Measurements from ENCODE around the gene WDR7. TPM values are rescaled to one million over a fixed set of nuclear protein-coding genes. Genes with fewer than 3 reads are reported as not detected.

Gene WDR7
- total and polyA plus RNA-seq, 2 experiments from 2014 or later: 7.0 to 14.8 TPM

DNA sequence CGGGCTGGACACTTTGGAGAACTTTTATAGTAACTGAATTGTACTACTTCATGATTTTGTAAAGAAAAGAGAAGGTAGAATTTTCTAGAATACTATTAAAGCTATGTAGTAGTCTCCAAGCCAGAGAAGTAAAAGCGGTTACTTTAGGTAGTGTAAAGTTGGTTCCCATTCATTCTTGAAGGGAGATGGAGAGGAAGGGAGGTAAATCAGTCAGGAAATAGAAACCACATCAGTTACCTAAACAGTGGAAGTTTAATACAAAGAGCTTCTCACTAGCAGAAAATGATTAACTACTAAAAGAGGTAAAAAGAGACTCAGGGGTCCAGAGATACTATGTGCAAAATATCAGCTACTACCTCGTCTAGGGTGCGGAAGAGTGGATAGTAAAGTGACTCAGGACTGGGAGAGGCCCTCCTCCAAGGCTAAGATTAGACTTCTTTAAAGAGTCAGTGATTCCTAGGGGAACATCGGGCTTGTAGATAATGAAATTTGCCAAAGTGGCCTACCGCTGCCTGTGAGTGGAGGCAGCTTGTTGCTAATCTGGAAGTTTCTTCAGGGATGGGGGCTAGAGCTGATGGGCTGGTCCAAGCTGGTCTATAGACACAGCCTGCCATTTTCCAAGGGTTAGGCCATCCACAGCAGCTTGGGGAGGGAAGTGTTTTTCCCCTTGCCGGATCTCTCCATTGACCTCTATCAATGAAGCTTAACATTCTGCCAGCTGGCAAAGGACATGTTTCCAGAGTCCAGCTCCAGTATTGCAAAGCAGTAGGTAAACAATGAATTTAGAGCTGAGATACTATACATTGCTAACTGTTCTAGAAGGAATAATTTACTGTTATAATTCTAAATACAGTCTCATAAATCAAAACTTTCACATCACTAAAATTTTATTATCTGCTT is 249.3 kb downstream of the WDR7 start (continued):
- TF ChIP-seq, protein P1, sequence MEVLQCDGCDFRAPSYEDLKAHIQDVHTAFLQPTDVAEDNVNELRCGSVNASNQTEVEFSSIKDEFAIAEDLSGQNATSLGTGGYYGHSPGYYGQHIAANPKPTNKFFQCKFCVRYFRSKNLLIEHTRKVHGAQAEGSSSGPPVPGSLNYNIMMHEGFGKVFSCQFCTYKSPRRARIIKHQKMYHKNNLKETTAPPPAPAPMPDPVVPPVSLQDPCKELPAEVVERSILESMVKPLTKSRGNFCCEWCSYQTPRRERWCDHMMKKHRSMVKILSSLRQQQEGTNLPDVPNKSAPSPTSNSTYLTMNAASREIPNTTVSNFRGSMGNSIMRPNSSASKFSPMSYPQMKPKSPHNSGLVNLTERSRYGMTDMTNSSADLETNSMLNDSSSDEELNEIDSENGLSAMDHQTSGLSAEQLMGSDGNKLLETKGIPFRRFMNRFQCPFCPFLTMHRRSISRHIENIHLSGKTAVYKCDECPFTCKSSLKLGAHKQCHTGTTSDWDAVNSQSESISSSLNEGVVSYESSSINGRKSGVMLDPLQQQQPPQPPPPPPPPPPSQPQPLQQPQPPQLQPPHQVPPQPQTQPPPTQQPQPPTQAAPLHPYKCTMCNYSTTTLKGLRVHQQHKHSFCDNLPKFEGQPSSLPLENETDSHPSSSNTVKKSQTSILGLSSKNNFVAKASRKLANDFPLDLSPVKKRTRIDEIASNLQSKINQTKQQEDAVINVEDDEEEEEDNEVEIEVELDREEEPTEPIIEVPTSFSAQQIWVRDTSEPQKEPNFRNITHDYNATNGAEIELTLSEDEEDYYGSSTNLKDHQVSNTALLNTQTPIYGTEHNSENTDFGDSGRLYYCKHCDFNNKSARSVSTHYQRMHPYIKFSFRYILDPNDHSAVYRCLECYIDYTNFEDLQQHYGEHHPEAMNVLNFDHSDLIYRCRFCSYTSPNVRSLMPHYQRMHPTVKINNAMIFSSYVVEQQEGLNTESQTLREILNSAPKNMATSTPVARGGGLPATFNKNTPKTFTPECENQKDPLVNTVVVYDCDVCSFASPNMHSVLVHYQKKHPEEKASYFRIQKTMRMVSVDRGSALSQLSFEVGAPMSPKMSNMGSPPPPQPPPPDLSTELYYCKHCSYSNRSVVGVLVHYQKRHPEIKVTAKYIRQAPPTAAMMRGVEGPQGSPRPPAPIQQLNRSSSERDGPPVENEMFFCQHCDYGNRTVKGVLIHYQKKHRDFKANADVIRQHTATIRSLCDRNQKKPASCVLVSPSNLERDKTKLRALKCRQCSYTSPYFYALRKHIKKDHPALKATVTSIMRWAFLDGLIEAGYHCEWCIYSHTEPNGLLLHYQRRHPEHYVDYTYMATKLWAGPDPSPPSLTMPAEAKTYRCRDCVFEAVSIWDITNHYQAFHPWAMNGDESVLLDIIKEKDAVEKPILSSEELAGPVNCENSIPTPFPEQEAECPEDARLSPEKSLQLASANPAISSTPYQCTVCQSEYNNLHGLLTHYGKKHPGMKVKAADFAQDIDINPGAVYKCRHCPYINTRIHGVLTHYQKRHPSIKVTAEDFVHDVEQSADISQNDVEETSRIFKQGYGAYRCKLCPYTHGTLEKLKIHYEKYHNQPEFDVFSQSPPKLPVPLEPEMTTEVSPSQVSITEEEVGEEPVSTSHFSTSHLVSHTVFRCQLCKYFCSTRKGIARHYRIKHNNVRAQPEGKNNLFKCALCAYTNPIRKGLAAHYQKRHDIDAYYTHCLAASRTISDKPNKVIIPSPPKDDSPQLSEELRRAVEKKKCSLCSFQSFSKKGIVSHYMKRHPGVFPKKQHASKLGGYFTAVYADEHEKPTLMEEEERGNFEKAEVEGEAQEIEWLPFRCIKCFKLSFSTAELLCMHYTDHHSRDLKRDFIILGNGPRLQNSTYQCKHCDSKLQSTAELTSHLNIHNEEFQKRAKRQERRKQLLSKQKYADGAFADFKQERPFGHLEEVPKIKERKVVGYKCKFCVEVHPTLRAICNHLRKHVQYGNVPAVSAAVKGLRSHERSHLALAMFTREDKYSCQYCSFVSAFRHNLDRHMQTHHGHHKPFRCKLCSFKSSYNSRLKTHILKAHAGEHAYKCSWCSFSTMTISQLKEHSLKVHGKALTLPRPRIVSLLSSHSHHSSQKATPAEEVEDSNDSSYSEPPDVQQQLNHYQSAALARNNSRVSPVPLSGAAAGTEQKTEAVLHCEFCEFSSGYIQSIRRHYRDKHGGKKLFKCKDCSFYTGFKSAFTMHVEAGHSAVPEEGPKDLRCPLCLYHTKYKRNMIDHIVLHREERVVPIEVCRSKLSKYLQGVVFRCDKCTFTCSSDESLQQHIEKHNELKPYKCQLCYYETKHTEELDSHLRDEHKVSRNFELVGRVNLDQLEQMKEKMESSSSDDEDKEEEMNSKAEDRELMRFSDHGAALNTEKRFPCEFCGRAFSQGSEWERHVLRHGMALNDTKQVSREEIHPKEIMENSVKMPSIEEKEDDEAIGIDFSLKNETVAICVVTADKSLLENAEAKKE (CRISPR knock-in tag; IDR thresholded peaks at IDR 0.05): no peak
- TF ChIP-seq, protein P2, sequence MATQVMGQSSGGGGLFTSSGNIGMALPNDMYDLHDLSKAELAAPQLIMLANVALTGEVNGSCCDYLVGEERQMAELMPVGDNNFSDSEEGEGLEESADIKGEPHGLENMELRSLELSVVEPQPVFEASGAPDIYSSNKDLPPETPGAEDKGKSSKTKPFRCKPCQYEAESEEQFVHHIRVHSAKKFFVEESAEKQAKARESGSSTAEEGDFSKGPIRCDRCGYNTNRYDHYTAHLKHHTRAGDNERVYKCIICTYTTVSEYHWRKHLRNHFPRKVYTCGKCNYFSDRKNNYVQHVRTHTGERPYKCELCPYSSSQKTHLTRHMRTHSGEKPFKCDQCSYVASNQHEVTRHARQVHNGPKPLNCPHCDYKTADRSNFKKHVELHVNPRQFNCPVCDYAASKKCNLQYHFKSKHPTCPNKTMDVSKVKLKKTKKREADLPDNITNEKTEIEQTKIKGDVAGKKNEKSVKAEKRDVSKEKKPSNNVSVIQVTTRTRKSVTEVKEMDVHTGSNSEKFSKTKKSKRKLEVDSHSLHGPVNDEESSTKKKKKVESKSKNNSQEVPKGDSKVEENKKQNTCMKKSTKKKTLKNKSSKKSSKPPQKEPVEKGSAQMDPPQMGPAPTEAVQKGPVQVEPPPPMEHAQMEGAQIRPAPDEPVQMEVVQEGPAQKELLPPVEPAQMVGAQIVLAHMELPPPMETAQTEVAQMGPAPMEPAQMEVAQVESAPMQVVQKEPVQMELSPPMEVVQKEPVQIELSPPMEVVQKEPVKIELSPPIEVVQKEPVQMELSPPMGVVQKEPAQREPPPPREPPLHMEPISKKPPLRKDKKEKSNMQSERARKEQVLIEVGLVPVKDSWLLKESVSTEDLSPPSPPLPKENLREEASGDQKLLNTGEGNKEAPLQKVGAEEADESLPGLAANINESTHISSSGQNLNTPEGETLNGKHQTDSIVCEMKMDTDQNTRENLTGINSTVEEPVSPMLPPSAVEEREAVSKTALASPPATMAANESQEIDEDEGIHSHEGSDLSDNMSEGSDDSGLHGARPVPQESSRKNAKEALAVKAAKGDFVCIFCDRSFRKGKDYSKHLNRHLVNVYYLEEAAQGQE (IDR thresholded peaks at IDR 0.05; ENCODE audit: unreplicated experiment): no peak

DNA sequence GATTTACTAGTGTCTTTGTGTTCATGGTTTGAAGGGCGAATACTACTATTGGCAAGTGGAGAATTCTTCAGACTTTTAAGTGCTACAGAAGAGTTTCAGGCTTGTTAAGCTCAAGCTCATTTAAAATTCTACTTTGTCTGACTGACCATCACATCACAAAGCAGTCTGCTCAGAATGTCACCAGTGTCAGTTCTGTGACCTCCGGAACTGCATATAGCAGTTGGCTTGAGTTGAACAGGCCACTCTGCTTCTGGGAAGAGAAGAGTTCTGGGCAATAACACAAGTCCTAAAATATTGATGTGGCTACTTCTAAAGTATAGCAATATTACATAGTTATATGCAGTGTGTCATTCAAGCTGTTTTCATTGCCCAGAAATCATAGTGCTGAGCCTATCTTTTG is 250.8 kb downstream of the WDR7 start:
- H3K9me3 Mint-ChIP-seq: no peaks in the 10 kb centered on the region
- no peaks in the 10 kb centered on the region for H3K36me3 Mint-ChIP-seq (ENCODE audit: low read depth)
- Histone ChIP-seq H3K4me3 (no peak overlapping the region), H3K9me2 (ENCODE audit: insufficient read depth) (no peaks in the 10 kb centered on the region), H3K27me3 (ENCODE audit: insufficient read depth) (no peaks in the 10 kb centered on the region), H3K4me2 (no peak overlapping the region), H3K27ac (ENCODE audit: low read depth) (no peak overlapping the region), H3K4me1 (ENCODE audit: insufficient read depth) (peaks cover 15% of the 10 kb centered on the region), H4K20me1 (replicated peaks; ENCODE audit: insufficient read depth) (no peaks in the 10 kb centered on the region), H2AFZ (no peak overlapping the region), H3K79me2 (replicated peaks; ENCODE audit: insufficient read depth) (no peaks in the 10 kb centered on the region), H3F3A (replicated peaks; ENCODE audit: low read depth) (no peaks in the 10 kb centered on the region), H3K36me3 (ENCODE audit: insufficient read depth) (no peaks in the 10 kb centered on the region)
- ATAC-seq (no peak), DNase-seq (ENCODE audit: low spot score) (no peak)
- H3K4me1 Mint-ChIP-seq: peaks cover 18% of the 10 kb centered on the region
- H3K27ac Mint-ChIP-seq: no peak overlapping the region
- H3K27me3 Mint-ChIP-seq (ENCODE audit: insufficient read depth, low read depth, poor library complexity): peaks cover 2% of the 10 kb centered on the region
- H3K4me3 Mint-ChIP-seq: no peak overlapping the region
- TF ChIP-seq EZH2 (IDR thresholded peaks at IDR 0.05; ENCODE audit: low read depth, unreplicated experiment) (no peak), EZH2phosphoT487 (IDR thresholded peaks at IDR 0.05; ENCODE audit: unreplicated experiment) (no peak), ZNF114 (CRISPR knock-in tag; IDR thresholded peaks at IDR 0.05) (no peak), ZNF331 (CRISPR knock-in tag; IDR thresholded peaks at IDR 0.05; ENCODE audit: low read depth) (no peak), NANOG (IDR thresholded peaks at IDR 0.05; ENCODE audit: borderline replicate concordance) (no peak), POLR2AphosphoS5 (IDR thresholded peaks at IDR 0.05; ENCODE audit: low read depth) (no peak)
- TF ChIP-seq, protein P3, sequence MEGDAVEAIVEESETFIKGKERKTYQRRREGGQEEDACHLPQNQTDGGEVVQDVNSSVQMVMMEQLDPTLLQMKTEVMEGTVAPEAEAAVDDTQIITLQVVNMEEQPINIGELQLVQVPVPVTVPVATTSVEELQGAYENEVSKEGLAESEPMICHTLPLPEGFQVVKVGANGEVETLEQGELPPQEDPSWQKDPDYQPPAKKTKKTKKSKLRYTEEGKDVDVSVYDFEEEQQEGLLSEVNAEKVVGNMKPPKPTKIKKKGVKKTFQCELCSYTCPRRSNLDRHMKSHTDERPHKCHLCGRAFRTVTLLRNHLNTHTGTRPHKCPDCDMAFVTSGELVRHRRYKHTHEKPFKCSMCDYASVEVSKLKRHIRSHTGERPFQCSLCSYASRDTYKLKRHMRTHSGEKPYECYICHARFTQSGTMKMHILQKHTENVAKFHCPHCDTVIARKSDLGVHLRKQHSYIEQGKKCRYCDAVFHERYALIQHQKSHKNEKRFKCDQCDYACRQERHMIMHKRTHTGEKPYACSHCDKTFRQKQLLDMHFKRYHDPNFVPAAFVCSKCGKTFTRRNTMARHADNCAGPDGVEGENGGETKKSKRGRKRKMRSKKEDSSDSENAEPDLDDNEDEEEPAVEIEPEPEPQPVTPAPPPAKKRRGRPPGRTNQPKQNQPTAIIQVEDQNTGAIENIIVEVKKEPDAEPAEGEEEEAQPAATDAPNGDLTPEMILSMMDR (conservative IDR thresholded peaks at IDR 0.05; ENCODE audit: low read depth in 2 of 2): no peak
